NCI-H526 (cell line): ENCODE data around the gene RPTOR.

Experiments used
- DNase-seq, 2 experiments: peaks; one replicate each; lab custom pipeline; 2025; lab: John Stamatoyannopoulos, UW

The RPTOR gene

DNA sequence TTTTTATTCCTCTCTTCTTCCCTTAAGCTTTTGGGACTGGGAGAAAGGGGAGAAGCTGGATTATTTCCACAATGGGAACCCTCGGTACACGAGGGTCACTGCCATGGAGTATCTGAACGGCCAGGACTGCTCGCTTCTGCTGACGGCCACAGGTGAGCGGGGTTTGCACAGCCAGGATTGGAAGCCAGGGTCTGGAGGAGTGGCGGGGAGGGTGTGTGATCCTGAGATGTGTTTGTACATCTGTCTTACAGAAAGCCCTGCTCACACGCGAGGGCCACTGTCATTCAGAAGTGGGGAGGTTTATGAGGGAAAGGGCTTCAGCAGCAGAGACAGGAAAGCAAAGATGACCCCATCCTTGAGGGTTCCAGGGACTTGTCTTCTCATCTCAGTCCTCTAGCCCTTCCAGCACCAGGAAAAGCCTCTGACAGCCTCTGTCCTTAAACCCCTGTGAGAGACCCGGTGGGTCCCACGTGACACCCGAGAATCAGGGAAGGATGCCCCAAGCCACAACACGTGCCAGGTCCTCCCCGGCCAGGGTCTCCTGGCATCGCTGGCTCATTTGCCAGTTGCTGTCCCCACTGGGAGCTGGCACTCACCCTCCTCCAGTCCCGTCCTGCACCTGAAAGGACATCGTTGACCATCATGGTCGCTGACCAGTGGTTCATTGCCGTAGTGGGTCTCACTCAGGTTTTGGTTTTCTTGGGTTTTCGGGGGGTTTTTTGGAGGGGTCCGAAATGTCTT, 402.7 kb downstream of the RPTOR start:
- DNase-seq = no peak

DNA sequence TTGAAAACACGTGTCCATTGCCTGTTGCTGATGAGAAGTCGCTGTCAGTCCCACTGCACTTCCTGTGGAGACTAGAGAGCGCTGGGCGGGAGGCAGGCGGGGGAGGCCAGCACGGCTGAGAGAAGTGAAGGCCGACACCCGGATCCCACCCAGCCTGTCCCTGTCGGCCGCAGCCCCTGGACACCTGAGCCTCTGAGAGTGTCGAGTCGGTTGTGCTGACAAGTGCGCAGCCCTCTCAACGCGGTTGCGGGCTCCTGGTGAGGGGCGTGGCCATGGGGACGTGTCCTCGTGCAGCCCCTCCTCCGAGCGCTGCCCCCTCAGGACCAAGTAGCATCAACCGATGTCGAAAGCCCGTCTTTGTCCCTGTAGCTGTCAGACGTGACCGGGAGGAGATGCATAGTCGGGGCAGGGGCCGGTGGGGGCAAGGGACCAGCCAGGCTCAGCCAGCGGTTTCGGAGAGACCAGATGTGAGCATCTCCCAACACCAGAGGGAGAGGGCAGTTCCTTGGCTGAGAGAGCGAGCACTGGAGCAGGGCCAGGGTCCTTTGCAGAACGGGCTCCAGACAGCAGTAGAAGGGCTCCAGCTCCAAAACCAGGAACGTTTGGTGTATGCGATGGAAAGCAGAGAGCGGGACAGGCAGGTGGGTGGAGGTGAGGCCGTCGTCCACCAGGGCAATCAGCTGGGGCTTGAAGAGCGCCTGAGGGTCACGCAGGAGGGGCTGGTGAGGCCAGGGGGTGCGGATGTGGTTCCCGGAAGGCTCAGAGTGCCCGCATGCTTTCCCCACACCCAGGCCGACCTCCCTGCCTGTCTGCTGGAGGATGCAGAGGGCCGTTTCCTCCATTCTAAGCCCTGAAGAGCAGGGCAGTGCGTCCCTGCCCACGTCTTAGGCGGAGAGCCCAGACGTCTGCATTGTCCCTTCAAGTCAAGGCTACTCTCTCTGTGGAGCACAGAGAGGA, 403.7 kb downstream of the RPTOR start:
- no peak for DNase-seq

DNA sequence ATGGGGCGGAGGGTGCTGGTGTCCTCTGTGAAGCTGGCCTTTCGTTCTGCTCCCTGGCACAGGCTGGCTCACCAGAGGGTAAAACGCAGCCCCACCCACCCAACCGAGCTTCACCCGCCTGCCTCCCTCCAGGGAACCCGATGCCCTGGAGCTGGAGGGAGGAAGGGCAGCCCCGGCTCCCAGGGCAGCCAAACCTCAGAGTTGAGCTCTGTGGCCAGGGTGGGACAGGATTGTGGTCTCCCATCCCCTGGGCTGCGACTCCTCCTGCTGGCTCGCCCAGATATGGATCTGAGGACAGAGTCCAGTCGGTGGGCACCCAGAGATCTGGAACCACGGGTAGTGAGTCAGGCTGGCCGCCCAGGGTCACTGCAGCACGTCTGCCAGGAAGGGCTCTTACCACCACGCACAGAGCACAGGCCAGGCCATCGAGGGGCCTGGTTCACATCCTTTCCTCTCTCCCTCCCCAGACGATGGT, 404.4 kb downstream of the RPTOR start:
- DNase-seq = no peak

DNA sequence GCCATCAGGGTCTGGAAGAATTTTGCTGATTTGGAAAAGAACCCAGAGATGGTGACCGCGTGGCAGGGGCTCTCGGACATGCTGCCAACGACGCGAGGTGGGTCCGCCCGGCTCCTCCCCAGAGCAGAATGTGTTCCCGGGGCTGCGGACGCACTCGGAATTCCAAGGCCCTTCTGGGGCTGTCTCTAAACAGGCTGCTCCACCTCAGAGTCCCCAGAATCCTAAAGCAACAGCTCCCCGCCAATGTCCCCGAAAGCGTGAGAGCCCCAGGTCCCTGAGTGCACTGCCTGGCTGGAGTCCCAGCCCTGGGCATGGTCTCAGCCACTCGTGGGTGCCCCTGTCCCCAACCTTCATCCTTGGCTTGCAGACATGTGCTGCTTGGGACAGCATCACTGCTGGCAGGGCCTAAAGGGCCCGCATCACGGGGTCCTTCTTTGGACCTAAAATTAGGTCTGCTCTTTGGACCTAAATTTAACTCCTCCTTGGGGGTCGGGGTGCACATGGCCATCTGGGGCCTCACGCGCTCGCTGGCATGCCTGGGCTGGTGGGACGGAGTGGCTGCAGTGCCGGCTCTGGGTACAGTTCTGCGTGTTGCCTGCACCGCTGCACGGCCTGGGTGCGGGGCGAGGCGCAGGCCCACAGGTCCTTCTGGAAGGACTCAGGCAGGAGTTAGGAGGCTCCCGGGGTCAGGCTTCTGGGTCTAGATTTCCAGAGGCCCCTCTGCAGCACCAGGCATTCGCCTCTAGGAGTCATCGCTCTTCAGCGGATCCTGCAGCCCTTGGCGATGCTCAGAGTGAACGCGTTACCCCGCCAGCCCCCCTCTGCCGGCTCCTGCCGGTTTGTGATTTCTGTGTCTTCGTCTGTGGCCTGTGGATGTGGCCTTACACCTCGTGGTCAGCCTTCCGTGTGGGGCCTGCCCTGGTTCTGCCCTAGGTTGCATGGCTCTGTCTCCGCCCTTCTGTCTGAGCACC, 405.1 kb downstream of the RPTOR start:
- DNase-seq = no peak

DNA sequence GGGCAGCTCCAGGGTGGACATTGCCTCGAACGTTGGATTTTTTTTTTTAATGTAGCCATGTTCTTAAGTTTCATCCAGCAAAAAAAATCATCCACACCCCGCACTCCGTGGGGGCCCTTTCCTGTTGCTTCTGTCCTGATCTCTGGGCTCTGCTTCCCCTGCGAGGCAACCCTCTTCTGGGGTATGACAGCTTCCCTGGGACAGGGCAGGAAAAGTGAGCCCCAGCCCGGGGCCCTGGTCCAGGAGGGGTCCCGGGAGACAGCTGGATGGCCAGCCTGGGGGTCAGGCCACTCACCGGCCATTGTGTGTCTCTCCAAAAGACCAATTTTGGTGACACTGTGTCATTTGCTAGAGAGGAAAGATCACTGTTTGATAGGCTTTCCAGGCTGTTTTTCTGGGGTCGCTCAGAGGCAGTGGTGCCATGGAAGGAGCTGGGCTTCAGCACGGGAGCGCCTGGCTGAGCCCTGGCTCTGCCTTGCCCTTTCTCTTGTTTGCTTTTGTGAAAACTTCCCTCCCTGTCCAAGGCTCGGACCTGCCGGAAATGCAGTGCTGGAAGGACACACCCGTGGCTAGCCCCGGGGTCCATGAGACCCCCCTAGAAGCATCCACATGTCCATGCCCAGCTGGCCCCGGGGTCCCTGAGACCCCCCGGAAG, 406.0 kb downstream of the RPTOR start:
- DNase-seq = no peak

DNA sequence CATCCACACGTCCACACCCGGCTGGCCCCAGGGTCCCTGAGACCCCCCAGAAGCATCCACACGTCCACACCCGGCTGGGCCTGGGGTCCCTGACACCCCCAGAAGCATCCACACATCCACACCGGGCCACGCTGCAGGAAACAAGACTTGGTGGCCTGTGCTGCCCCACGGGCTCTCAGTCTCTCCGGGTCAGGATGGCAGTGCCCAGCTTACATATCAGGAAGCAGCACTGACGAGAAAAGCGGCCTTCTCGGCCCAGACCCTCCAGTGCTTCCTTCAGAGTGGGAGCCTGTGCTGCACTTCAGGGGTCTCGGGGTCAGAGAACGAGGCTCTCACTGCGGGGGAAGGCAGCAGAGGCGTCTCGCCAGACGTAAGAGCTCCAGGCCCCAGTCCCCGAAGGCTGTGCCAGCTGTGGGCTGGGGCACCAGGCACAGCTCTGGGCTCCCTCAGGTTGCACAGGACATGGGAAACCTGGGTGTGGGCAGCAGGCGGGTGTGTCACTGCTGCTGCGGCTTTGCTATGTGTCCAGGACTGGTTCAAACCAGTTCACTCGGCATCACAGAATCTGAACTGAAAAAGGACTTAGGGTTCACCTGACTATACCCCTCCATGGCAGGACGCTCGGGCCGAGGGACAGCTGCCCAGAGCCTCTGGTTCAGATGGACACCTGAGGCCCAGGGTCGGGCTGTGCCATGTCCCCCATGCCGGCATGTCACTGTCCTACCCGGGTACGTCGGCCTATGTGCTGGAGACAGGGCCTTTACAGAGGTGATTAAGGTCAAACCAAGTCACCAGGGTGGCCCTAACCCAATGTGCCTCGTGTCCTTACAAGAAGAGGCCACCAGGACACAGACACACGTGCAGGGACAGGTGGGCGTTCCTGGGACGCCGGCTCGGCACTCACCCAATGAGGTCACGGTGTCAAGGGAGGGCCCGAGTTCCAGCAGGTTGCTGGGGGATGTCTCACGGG, 406.8 kb downstream of the RPTOR start:
- DNase-seq = no peak

DNA sequence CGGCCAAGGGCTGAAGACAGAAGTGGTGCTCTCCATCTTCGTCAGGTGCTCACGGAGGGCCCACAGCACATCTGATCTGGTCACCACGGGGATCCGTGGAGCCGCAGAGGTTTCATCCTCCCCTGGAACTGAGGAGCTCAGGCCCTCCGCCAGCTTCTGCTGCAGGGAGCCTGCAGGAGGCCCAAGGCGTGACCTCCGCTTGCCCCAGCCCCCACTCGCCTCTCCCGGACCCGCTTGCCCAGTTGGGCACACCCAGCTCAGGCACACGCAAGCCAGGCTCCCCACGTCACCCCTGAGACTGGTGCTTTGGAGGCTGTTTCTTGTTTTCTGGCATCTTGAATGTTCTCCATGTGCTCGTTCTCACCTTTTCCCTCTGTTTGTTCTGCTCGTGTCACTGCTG, 407.7 kb downstream of the RPTOR start:
- DNase-seq = no peak

DNA sequence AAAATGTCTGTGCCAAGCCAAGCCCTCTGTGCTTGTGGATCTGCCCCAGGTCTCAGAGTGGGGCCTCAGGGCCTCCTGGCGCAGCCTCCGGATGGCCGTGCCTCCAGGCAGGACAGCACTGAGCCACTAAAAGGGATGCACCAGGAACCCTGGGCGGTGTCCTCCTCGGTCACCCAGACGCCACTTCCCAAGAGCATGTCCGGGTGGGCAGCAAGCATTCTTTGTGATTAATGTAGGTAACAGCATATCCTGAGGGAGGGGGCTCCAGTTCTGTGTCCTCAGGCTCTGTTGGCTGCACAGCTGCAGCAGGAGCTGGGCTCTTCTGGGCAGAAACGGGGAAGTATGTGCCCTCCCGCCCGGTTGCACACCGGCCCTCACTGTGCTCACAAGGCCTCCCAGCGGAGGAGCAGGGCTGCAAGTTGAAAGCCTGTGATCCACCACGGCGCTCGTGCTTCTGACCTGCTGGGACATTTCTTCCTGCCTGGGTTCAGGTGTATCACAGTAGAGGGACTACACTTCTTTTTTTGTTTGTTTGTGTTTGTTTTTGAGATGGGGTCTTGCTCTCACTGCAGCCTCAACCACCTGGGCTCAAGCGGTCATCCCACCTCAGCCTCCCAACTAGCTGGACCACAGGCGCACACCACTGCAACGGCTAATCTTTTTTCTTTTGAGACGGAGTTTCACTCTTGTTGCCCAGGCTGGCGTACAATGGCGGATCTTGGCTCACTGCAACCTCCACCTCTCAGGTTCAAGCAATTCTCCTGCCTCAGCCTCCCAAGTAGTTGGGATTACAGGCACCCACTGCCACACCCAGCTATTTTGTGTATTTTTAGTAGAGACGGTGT, 409.1 kb downstream of the RPTOR start:
- DNase-seq = no peak

DNA sequence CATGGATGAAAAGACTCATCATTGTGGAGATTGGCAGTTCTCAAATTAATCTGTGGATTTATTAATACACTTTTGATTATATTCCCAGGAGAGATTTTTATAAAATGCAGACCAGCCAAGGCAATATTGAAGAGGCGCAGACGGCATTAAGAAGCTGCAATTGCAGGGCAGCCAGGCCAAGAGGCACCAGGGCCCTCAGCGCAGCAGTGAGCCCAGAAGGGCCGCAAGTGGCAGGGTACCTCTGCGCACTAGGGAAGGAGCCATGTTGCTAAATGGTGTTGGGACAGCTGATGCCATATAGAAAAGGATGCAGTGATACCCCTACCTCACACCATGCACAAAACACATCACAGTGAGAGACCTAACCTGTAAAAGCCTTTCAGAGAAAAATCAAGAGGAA, 410.4 kb downstream of the RPTOR start:
- no peak for DNase-seq

DNA sequence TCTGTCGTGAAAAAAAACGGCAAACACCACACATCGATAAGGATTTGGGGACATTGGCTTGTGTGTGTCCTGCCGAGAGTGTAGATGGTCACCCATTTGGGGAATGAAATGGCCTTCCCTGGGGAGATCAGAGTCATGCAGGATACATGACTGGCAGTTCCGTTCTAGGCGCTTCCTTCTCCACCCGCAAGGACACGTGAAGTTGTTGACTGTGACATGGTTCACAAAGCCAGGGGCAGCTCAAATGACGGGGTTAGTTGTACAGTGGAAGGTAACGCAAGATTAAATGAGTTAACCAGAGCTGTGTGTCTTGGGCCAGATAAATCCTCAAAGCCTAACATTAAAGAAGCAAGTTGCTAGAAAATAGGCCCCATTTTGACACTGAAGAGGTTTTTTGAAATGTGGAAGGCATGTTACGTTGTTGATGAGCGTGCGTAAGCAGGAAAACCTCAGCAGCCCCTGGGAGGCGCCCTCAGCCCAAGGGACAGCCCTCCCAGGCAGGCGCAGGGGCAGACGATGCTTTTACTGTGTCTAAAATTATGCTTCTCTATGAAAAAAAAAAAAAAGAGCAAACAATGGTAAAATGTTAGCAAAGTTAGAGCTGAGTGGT, 411.1 kb downstream of the RPTOR start:
- no peak for DNase-seq

DNA sequence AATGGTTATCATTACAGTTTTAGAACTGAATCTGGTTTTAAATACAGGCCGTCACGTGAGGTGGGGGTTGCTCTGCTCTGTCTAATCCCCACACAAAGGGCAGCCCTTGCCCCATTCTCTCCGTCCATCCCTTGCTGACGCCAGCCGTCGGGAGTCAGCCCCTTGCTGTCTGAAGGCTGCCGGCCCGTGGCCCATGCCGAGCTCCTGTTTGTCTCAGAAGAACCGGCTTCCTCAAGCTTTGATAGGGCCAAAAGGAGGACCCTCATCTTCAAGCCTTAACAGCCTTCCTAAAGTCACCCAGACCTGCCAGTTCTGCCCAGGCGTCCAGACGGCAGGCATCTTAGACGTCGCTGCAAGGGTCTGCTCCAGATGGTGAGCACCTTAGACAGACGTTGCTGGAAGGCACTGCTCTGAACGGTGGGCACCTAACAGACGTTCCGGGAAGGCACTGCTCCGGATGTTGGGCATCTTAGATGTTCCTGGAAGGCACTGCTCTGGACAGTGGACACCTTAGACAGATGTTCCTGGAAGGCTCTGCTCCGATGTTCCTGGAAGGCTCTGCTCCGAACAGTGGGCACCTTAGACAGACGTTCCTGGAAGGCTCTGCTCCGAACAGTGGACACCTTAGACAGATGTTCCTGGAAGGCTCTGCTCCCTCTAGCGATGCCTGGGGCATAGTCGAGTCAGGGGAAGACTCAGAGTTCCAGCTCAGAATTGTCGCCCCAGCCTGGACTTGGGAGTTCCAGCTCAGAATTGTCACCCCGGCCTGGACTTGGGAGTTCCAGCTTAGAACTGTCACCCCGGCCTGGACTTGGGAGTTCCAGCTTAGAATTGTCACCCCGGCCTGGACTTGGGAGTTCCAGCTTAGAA, 411.9 kb downstream of the RPTOR start:
- DNase-seq = no peak

DNA sequence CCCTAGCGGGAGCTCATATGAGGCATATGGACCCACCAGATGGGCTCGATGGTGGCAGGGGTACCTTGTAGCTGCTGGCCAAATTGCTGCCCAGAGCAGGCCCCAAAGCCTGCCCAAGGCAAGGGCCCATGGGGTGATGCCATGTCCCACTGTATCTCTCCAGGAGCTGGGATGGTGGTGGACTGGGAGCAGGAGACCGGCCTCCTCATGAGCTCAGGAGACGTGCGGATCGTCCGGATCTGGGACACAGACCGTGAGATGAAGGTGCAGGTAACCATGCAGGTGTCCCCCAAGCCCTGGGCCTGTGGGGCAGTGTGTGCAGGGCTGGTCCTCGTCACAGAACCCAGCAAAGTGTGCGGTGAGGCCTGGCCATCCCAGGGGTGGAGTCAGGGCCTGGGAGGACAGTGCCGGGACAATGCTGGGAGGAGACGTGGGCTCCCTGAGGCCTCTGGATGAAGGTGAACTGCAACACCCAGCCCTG, 412.9 kb downstream of the RPTOR start:
- no peak for DNase-seq

DNA sequence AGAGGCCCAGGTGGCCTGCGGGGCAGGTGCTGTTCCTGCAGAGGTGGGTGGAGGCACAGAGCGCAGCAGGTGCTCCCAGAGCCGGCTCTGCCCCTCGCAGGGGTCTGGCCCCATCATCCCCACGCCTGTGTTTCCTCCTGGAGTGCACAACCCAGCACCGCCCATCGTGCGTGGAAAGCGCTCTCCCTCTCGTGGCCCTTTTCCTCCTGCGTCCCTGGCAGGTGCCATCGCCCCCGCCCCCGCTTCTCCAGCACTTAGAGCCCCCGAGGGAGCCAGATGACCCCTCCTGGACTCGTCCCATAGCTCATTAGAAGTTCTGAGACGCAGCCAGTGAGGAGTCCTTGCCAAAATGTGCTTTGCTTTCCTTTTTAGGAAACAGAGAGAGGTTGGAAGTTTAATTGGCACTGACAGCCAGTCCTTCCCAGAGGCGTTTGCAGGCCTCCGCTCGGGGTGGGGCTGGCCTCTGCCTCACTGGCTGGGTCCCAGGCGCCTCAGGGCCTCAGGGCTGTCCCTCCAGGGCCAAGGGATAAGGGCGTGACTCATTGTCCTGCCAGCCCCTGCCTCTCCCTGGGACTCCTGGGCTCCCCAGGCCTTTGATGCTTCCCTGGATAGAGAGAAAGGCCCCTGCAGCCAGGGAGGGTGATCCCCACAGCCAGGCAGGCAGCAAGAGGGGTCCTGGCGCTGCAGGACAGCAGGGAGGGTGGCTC, 414.8 kb downstream of the RPTOR start:
- DNase-seq = no peak

DNA sequence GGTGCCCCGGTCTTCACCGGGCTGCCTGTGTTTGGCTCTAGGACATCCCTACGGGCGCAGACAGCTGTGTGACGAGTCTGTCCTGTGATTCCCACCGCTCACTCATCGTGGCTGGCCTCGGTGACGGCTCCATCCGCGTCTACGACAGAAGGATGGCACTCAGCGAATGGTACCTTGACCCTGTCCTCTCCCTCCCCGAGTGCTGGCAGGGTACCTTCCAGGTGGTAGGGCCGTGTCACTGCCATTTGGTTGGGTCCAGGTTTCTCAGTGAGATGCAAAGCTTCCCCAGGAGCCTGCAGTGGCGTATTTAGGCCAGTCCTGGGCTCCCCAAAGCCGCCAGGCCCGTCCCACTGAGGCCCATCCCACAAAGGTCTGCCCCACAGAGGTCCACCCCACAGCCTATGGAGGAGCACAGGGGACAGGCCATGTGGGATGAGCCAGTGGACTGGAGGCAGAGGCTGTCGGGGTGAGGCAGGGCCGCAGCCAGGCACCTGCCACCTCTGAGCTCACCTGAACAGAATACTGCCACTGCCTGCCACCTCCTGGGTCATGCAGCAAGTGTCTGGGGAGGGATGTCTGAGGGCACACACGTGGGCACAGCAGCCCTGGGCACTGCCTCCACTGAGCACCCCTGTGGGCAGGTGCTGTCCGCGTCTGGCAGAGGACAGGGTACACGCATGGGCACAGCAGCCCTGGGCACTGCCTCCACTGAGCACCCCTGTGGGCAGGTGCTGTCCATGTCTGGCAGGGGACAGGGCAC, 415.6 kb downstream of the RPTOR start:
- no peak for DNase-seq

DNA sequence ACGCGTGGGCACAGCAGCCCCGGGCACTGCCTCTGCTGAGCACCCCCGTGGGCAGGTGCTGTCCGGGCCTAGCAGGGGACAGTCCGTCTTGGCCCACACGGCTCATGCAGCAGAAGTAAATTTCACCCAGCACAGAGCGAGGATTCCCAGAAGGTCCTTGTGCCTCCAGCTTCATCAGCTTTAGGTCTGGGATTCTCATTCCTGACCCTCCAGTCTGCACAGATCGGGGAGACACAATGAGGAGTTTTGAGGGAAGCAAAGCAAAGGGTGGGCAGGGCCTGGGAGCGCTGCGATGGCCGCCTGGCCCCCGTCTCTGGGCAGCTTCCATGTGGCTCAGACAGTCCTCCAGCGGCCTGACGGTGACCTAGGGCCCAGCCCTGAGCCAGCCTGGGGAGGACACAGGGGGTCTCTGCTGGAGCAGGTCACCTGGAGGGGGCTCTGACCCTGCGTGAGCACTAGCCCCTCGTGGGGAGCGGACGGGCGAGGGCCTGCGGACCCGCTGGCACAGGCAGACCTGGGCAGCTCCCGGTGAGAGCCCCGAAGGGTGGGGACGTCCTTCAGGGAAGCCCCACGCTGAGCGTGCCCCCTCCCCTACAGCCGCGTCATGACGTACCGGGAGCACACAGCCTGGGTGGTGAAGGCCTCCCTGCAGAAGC, 416.3 kb downstream of the RPTOR start:
- DNase-seq = no peak
